NCI-H146 treated with DMSO at 0.1 percent for 48 hours (cell line): Measurements from ENCODE around the gene LMOD2.

Experiments
- DNase-seq: peaks from one replicate; lab custom pipeline; 2025; ENCODE audit not compliant: unreplicated experiment; lab: John Stamatoyannopoulos, UW

LMOD2 gene

DNA sequence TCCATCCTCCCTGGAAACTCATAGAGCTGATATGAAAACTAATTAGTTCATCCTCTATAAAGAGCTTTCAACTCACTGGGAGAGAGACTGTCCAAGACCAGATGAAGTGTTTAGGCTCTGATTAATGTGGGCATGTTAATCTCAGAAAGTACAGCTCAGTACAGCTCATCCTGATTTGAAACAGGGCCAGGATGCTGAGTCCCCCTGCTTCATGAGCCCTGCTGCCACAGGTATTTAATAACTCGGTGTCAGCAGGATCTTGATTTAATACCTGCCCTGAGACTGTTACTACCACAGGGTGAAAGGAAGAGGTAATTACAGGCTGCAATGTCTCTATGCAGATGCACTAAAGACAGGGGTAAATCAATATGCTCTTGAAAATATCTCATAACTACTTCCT is 10.8 kb downstream of the LMOD2 start:
- peak; percentile 30 for DNase-seq

DNA sequence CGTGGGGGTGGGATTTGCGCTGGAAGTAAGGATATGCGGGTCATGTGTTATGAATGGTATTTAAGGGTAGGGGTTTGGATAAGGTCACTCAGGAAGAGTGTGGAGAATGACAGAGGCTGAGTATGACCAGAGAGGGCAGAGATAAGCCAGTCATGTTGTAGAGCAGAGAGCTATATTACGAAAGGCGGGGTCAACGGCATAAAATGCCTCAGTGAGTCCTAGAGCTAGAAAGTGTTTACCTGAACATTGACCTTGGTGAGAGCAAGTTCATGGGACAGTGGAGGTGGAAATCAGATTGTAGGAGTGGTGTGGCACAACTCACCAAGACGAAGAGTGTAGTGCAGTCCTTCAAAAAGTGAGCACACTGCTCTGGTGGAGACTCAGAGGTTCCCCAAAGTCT is 13.8 kb downstream of the LMOD2 start:
- no peak for DNase-seq

DNA sequence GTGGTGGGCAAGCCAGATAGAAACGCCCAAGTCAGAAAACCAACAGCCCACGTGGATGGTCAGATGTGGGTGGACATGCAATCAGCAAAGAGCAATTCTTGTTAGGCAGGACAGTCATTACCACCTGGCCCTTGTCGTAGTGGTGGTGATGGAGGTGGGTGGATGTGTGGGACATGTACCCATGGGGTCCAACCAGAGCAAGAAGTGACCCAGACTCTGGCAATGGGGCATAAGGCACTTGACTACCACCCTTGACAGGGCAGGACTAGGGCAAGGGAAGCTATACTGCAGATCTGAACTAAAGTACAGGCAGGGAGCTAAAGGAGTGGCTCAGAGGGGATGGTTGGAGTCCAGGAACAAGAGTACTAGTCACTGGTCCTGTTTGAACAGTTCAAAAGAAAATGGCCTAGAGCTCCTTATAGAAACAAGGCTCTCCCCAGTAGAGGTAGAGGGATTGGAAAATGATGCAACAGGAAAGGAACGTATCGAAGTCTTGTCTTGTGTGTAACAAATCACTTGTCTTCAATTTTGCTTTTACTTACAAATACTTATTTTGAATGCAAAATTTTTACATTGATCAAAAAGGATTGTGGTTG is 17.6 kb downstream of the LMOD2 start:
- DNase-seq: no peak

- DNase-seq: no peak
Measured at GRCh38 chr7:123673752-123674398, 18.2 kb downstream of the LMOD2 start.

DNA sequence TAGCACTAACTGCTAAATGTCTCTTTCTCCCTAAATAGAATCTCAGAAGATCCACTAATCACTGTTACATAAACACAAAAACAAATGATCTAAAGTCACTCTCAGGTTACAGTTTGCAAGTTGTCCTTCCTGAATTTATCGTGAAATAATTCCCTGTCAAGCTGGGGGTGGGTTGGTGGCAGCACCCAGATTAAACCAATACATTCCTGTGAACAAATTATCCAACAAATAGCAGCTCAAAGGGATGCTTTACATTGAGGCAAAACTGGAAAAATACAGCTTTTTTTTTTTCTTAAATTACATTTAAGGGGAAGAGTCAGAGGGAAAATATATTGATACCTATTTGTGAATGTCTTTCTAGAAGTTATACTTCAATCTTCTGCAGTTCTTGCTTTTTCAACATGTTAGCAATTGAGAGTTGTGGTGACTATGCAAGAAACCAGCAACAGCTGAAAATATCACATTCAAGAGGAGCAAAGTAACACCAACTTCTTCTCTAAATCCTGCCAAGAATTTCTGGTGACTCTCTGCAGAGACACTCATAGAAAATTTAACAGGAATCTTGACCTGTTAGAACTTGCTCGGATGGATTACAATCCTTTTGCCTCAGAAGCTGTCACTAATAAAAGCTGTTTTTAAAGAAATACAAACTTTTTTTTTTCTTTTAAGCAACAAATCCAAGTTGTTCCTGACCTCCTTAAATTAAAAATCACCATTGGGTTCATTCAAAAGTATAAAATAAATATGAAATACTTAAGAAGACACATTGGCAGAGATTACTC is 18.9 kb downstream of the LMOD2 start:
- no peak for DNase-seq

DNA sequence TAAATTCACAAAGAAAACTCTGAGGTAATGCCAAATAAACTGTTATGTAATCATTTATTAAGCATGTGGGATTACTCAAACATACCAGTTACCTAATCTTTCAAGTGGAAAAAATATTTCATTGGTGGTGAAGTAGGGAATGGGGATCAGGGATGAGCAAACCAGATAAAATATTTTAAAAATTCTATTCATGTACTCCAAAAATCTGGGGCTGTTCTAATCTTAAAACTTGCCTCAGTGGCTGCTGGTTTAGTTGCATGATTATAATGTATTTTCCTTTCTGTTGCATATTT is 19.5 kb downstream of the LMOD2 start:
- DNase-seq: no peak

- DNase-seq: no peak
Measured at GRCh38 chr7:123677061-123677715, 21.5 kb downstream of the LMOD2 start.

GRCh38 chr7:123679614-123680013 is 23.9 kb downstream of the LMOD2 start:
- no peak for DNase-seq

- DNase-seq: no peak
Measured at GRCh38 chr7:123680580-123680979, 24.9 kb downstream of the LMOD2 start.

GRCh38 chr7:123681561-123681960 is 25.9 kb downstream of the LMOD2 start:
- DNase-seq: no peak

- DNase-seq: peak; percentile 7
Measured at GRCh38 chr7:123682690-123683089, 27.0 kb downstream of the LMOD2 start.

- no peak for DNase-seq
Measured at GRCh38 chr7:123687161-123687560, 31.5 kb downstream of the LMOD2 start.

DNA sequence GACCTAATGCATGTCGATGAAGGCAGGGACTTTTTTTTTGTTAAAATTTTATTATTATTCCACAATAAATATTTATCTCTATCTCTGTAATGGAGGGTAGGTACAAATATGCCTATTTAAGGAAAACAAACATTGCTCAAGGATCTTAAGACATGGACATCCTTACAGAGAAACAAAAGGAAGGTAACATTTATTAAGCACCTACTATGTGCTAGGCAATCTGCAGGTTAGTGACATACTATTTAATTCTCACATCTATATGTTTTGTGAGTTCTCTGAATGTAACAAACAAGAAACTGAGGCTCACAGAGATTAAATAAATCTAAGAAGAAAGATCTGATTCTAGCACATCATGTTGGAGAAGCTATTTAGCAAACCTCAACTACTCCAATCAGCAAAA is 32.1 kb downstream of the LMOD2 start:
- no peak for DNase-seq

GRCh38 chr7:123689250-123689649 is 33.6 kb downstream of the LMOD2 start:
- no peak for DNase-seq

GRCh38 chr7:123690550-123690949 is 34.9 kb downstream of the LMOD2 start:
- no peak for DNase-seq

DNA sequence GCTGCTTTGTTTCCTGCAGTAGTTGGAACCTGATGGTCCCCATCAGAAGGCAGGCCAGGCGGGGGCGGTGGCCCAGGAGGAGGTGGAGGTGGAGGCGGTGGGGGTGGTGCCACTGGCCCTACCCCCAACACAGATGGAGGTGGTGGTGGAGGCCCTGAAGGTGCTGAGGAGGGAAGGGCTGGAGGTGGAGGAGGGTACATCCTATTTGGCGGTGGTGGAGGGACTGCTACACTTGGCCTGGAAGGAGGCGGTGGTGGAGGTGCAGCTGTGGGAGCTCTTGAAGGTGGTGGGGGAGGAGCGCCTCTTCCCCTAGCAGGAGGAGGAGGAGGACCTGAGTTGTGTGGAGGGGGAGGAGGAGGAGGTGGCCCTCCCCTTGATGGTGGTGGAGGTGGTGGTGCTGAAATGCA is 36.8 kb downstream of the LMOD2 start:
- no peak for DNase-seq

- DNase-seq: no peak
Measured at GRCh38 chr7:123695944-123696677, 40.4 kb downstream of the LMOD2 start.

DNA sequence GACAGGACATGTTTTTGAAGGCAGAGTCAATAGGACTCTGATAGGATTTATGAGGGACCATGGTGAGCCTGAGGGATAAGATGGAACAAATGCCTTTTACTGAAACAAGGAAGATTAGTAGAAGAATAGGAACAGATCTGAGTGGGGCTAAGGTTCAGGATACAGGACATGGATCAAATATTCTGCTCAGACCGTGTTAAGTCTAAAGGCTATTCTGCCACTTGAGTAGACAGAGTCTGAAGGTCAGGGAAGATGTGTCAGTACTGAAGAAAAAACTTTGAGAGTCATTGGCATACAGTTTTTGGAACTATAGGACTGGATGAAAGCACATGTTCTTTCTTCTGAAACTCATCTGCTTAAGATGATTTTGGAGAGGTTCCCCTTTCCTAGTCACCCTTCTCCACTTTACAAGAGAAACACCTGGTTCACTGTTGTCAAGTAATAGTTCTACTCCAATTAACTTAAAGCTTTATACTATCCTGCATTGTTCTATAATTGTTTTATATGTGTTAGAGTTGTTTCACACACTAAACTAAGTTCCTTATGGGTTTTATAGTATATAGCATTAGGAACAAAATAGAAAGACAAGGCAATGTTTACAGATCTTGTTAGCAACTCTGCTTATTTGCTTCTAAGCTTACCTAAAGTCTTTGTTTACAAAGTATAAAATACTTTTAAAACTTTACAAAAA is 49.7 kb downstream of the LMOD2 start:
- no peak for DNase-seq

DNA sequence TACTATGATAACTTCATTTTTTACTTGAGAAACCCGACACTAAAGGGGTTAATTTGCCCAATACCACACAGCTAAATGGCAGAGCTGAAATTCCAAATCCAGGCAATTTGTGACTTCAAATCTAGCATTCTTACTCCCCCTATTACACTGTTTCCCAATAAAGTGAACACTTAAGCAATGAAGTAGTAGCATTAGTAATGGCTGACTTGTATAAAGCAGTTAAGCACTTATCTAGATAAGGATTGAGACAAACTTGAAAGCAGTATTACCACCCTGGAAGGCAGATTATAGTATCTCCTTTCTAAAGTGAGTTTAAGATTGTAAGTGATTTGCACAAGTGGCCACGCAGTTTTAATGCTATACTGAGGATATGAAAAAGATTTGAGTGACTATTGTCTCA is 53.9 kb downstream of the LMOD2 start:
- DNase-seq: no peak

DNA sequence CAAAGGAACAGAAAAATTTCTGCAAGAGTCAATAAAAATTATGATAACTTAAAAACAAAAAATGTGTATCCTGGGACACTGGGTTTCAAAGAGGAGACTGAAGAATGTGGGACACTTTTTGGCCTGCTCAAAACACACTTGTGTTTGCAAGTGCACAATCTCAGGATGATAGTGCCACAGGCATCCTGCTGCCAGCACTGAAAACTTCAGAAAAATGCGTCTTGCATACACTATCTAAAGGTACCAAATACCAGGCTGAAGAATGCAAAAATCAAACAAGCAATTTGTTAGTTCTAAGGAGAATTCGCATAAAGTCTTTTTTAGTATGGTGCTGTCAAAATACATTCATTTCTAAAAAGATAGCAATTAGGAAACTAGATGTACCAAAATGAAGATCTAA is 55.0 kb downstream of the LMOD2 start:
- DNase-seq: no peak

DNA sequence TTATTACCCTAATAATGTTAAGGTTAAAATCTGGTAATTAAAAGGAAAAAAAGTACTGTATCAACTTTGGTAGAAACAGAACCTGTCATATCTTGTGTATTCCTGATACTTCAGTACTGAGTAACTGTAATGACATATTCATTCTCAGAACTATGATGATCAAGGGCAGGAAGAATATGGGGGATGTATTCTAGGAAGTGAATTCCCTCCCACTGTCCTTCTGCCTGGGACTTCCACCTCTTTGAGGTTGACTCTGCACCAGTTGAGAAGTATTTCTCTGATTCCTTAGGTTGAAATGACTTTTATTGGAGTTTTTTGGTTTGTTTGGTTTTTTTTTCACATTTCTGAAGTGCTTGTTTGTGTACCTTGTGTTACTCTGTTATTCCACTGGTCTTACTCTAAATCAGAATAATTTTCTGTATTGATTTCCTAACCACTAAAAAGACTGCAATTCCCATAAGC is 56.2 kb downstream of the LMOD2 start:
- no peak for DNase-seq
